Jurkat, Clone E6-1 (cell line): ENCODE results near the gene ABHD3. TPM values are rescaled to one million over a fixed set of nuclear protein-coding genes. Genes with fewer than 3 reads are reported as not detected.
"Not testable (repeated sequence)": the region's sequence is repeated elsewhere in the genome, so short reads cannot be mapped to it uniquely, and the experiment has no call there.

Source experiments
- DNase-seq: peaks from one replicate; pipeline ENCODE4 v3.0.0-alpha.2; 2011; ENCODE audit warnings: low read depth, low spot score
- H3K4me3 ChIP-seq: 2 replicates; pipeline ENCODE4 v1.5.1; 2011; ENCODE audit warnings: mild to moderate bottlenecking, low read length, control low read depth, moderate library complexity
- polyA plus RNA-seq: library from polyadenylated mRNA; unstranded; fragments of >200 nt; gene quantifications from one replicate; pipeline ENCODE4 v1.2.1, GENCODE V29; 2012; ENCODE audit warnings: missing spikeins; ENCODE audit not compliant: insufficient read length, insufficient read depth

Gene ABHD3
- polyA plus RNA-seq = 30.0 TPM

GRCh38 chr18:21704603-21705364 is at the start of gene ABHD3:
TSS of gene ABHD3 (minus strand) at chr18:21704774. CDS start at chr18:21704665, 109 bp downstream.
- H3K4me3 ChIP-seq = peak within 1 kb of the TSS; percentile 85

GRCh38 chr18:21747764-21748693 is 43.5 kb upstream of the ABHD3 start:
- DNase-seq = no peak
- H3K4me3 ChIP-seq = no peak overlapping the region

More at GRCh38 chr18:21704603-21705364, at the start of gene ABHD3:
- DNase-seq = peak; percentile 81

GRCh38 chr18:21747268-21747667 is 42.7 kb upstream of the ABHD3 start:
- no peak overlapping the region for H3K4me3 ChIP-seq
- no peak for DNase-seq

GRCh38 chr18:21745231-21745630 is 40.7 kb upstream of the ABHD3 start:
- peak; percentile 24 for DNase-seq
- H3K4me3 ChIP-seq = no peak overlapping the region

GRCh38 chr18:21743166-21743832 is 38.7 kb upstream of the ABHD3 start:
- DNase-seq = no peak
- H3K4me3 ChIP-seq = no peak overlapping the region

GRCh38 chr18:21742315-21742687 is 37.7 kb upstream of the ABHD3 start:
- DNase-seq = no peak
- H3K4me3 ChIP-seq = peak overlapping the region; percentile 78

- H3K4me3 ChIP-seq = peak overlapping the region; percentile 78
- DNase-seq = no peak
These were observed 37.2 kb upstream of the ABHD3 start for GRCh38 chr18:21741562-21742314.

- no peak for DNase-seq
- peak overlapping the region; percentile 78 for H3K4me3 ChIP-seq
These were observed 36.7 kb upstream of the ABHD3 start for GRCh38 chr18:21741312-21741561.

GRCh38 chr18:21740538-21741311 is 36.2 kb upstream of the ABHD3 start, which contains the start of gene MIB1:
TSS of gene MIB1 (plus strand) at chr18:21740792. CDS start at chr18:21741584, 792 bp downstream.
- peak within 1 kb of the TSS; percentile 78 for H3K4me3 ChIP-seq

GRCh38 chr18:21739604-21740537 is 35.3 kb upstream of the ABHD3 start:
- H3K4me3 ChIP-seq = peak overlapping the region; percentile 78
- DNase-seq = peak; percentile 32

More at GRCh38 chr18:21740538-21741311, 36.2 kb upstream of the ABHD3 start, which contains the start of gene MIB1:
- peak; percentile 91 for DNase-seq

- not testable (repeated sequence) for H3K4me3 ChIP-seq, DNase-seq
These were observed 32.4 kb upstream of the ABHD3 start for GRCh38 chr18:21736926-21737325.

- no peak for DNase-seq
These were observed 31.0 kb upstream of the ABHD3 start for GRCh38 chr18:21735452-21736015.

GRCh38 chr18:21733011-21733410 is 28.4 kb upstream of the ABHD3 start:
- DNase-seq = no peak
- no peak overlapping the region for H3K4me3 ChIP-seq

More at GRCh38 chr18:21735452-21736015, 31.0 kb upstream of the ABHD3 start:
- no peak overlapping the region for H3K4me3 ChIP-seq

GRCh38 chr18:21727702-21728101 is 23.1 kb upstream of the ABHD3 start:
- H3K4me3 ChIP-seq = no peak overlapping the region
- DNase-seq = no peak

GRCh38 chr18:21725201-21725600 is 20.6 kb upstream of the ABHD3 start:
- no peak overlapping the region for H3K4me3 ChIP-seq
- DNase-seq = no peak

GRCh38 chr18:21722687-21723086 is 18.1 kb upstream of the ABHD3 start:
- DNase-seq = no peak
- no peak overlapping the region for H3K4me3 ChIP-seq

GRCh38 chr18:21714474-21714873 is 9.9 kb upstream of the ABHD3 start:
- DNase-seq = no peak
- no peak overlapping the region for H3K4me3 ChIP-seq
